GM10266 (cell line): ENCODE data around the gene ZC3HAV1L.

Experiments used
- DNase-seq: peaks from one replicate; pipeline ENCODE4 v3.0.0; 2012; ENCODE audit errors: extremely low spot score
- CTCF ChIP-seq: IDR thresholded peaks from 2 replicates; pipeline ENCODE4 v1.5.1; 2012; ENCODE audit warnings: mild to moderate bottlenecking, low read depth; ENCODE audit not compliant: control insufficient read depth, insufficient read depth; ENCODE audit errors: missing control alignments

ZC3HAV1L gene

GRCh38 chr7:139075871-139076686 lies 40.2 kb upstream of the ZC3HAV1L start:
- TF ChIP-seq CTCF, result no peak
- DNase-seq, result no peak

- peak; percentile 67 for TF ChIP-seq CTCF
- DNase-seq, result peak; percentile 65
Observed at GRCh38 chr7:139075031-139075652, 39.3 kb upstream of the ZC3HAV1L start.

- DNase-seq, result no peak
- no peak for TF ChIP-seq CTCF
Observed at GRCh38 chr7:139072796-139073195, 37.0 kb upstream of the ZC3HAV1L start.

GRCh38 chr7:139071680-139072079 lies 35.8 kb upstream of the ZC3HAV1L start:
- no peak for DNase-seq
- TF ChIP-seq CTCF, result no peak

GRCh38 chr7:139068544-139069399 lies 32.9 kb upstream of the ZC3HAV1L start:
- TF ChIP-seq CTCF, result no peak
- DNase-seq, result no peak

- DNase-seq, result no peak
- TF ChIP-seq CTCF, result no peak
Observed at GRCh38 chr7:139066315-139066714, 30.5 kb upstream of the ZC3HAV1L start.
